Keratinocyte (primary cell): ENCODE measurements around the gene GLIPR1L1. TPM values are rescaled to one million over a fixed set of nuclear protein-coding genes. Genes with fewer than 3 reads are reported as not detected.

ENCODE experiments used
- DNase-seq: peaks from one replicate; pipeline ENCODE4 v3.0.0-alpha.2; 2011; ENCODE audit warnings: low read depth, missing footprints, low spot score
- FAIRE-seq: peaks from 2 replicates; lab custom pipeline; 2011; peaks lifted over from hg19 to GRCh38; lab: Jason Lieb, UNC
- H2AFZ ChIP-seq: 2 replicates; pipeline ENCODE4 v1.6.0; 2012; ENCODE audit warnings: low read length, control low read depth, inconsistent platforms; ENCODE audit not compliant: control insufficient read depth
- H3K27ac ChIP-seq: 2 replicates; pipeline ENCODE4 v1.5.1; 2011; ENCODE audit warnings: low read length; ENCODE audit not compliant: control insufficient read depth, insufficient read depth
- H3K27me3 ChIP-seq: 3 replicates; pipeline ENCODE4 v1.6.0; 2011; ENCODE audit warnings: low read length; ENCODE audit not compliant: control insufficient read depth, insufficient read depth; ENCODE audit errors: extremely low read depth
- H3K36me3 ChIP-seq, 2 experiments: 2 replicates in 1 of 2; 3 replicates in 1 of 2; pipeline ENCODE4 v1.5.1; 2011; ENCODE audit warnings: low read length in 2 of 2, mild to moderate bottlenecking in 1 of 2; ENCODE audit not compliant: control insufficient read depth in 2 of 2, insufficient read depth in 2 of 2; ENCODE audit errors: extremely low read depth in 1 of 2
- H3K4me1 ChIP-seq: 3 replicates; pipeline ENCODE4 v1.5.1; 2011; ENCODE audit warnings: low read length; ENCODE audit not compliant: control insufficient read depth, insufficient read depth; ENCODE audit errors: extremely low read depth
- H3K4me2 ChIP-seq: 3 replicates; pipeline ENCODE4 v1.6.0; 2011; ENCODE audit warnings: low read depth, low read length; ENCODE audit not compliant: control insufficient read depth, insufficient read depth; ENCODE audit errors: extremely low read depth
- H3K4me3 ChIP-seq, 3 experiments: fragments of 200-600 bp in 1 of 3; sonication (generic) in 1 of 3; 2 replicates in 2 of 3; 3 replicates in 1 of 3; pipeline ENCODE4 v1.5.1; 2011 to 2016; ENCODE audit warnings: low read length in 3 of 3, mild to moderate bottlenecking in 3 of 3, control low read depth in 2 of 3, inconsistent platforms in 1 of 3, low read depth in 1 of 3, mixed read lengths in 1 of 3, mixed run types in 1 of 3, moderate library complexity in 1 of 3; ENCODE audit not compliant: control insufficient read depth in 2 of 3, insufficient read depth in 2 of 3; ENCODE audit errors: extremely low read depth in 1 of 3
- H3K79me2 ChIP-seq: 2 replicates; pipeline ENCODE4 v1.6.0; 2012; ENCODE audit warnings: low read length; ENCODE audit not compliant: control insufficient read depth, insufficient read depth
- H3K9ac ChIP-seq: 3 replicates; pipeline ENCODE4 v1.6.0; 2011; ENCODE audit warnings: low read length; ENCODE audit not compliant: control insufficient read depth, insufficient read depth; ENCODE audit errors: extremely low read depth
- H3K9me1 ChIP-seq: 3 replicates; pipeline ENCODE4 v1.6.0; 2011; ENCODE audit warnings: low read length; ENCODE audit not compliant: control insufficient read depth, insufficient read depth; ENCODE audit errors: extremely low read depth
- H3K9me3 ChIP-seq: 2 replicates; pipeline ENCODE4 v1.5.1; 2012; ENCODE audit warnings: low read depth, low read length; ENCODE audit not compliant: control insufficient read depth
- H4K20me1 ChIP-seq: 3 replicates; pipeline ENCODE4 v1.6.0; 2011; ENCODE audit warnings: low read length; ENCODE audit not compliant: control insufficient read depth, insufficient read depth; ENCODE audit errors: extremely low read depth
- CTCF ChIP-seq, 3 experiments: IDR thresholded peaks in 1 of 3; conservative IDR thresholded peaks in 1 of 3; optimal IDR thresholded peaks in 1 of 3; 2 replicates in 2 of 3; 3 replicates in 1 of 3; pipeline versions ENCODE3 to v1.5.1; 2011; ENCODE audit warnings: low read length in 3 of 3, mild to moderate bottlenecking in 3 of 3, moderate library complexity in 2 of 3, control low read depth in 1 of 3, inconsistent platforms in 1 of 3; ENCODE audit not compliant: insufficient read depth in 2 of 3; ENCODE audit errors: extremely low read depth in 1 of 3
- EZH2 ChIP-seq: IDR thresholded peaks from one replicate; pipeline ENCODE4 v1.6.1; 2012; ENCODE audit warnings: inconsistent platforms, mild to moderate bottlenecking, low read length, moderate library complexity
- dilution Hi-C: fragments of 300-500 bp; cut with MboI; formaldehyde crosslinking; loops from one replicate; pipeline ENCODE4 v1.7.0; 2020; ENCODE audit warnings: low sequenced_read_pairs; ENCODE audit not compliant: extremely low pct_ligation_motif_present
- polyA plus RNA-seq, 5 experiments: library from polyadenylated mRNA; depleted of rRNA in 3 of 5; stranded (reverse) in 3 of 5; stranded (forward) in 1 of 5; unstranded in 1 of 5; fragments of >200 nt; gene quantifications; 1 replicate in 1 of 5; 2 replicates in 3 of 5; 3 replicates in 1 of 5; pipeline versions ENCODE4 v1.2.1 to v1.2.3, GENCODE V29; 2011 to 2012; ENCODE audit warnings: missing spikeins in 2 of 5, low read depth in 1 of 5, low replicate concordance in 1 of 5

The GLIPR1L1 gene
- polyA plus RNA-seq, 1 donor (not counting 4 experiments of a cell fraction or from before 2014, with no cell fraction given) = not detected

GRCh38 chr12:75323663-75324062, 10.8 kb upstream of the GLIPR1L1 start:
- Histone ChIP-seq H3K4me3 (no peak overlapping the region), H3K27me3 (no peaks in the 10 kb centered on the region), H3K9me3 (no peaks in the 10 kb centered on the region), H3K4me2 (no peak overlapping the region), H3K4me1 (no peaks in the 10 kb centered on the region), H2AFZ (no peak overlapping the region), H3K9ac (no peak overlapping the region), H4K20me1 (no peaks in the 10 kb centered on the region), H3K79me2 (no peaks in the 10 kb centered on the region), H3K36me3 (no peaks in the 10 kb centered on the region), H3K27ac (no peak overlapping the region), H3K9me1 (no peaks in the 10 kb centered on the region)
- dilution Hi-C loops = no loop called here
- DNase-seq (no peak), FAIRE-seq (no peak)
- TF ChIP-seq CTCF (optimal IDR thresholded peaks at IDR 0.05 in 1 of 3, IDR thresholded peaks at IDR 0.05 in 1 of 3, conservative IDR thresholded peaks at IDR 0.05 in 1 of 3; ENCODE audit: extremely low read depth in 1 of 3, insufficient read depth in 2 of 3, low read length in 3 of 3) (no peak), EZH2 (no peak)

- no peak overlapping the region for H3K9ac ChIP-seq
- H3K9me3 ChIP-seq = no peaks in the 10 kb centered on the region
- no peak overlapping the region for H3K4me3 ChIP-seq
- H3K9me1 ChIP-seq = no peaks in the 10 kb centered on the region
- peaks cover 4% of the 10 kb centered on the region for H3K4me1 ChIP-seq
- no peak overlapping the region for H3K27ac ChIP-seq
- H3K79me2 ChIP-seq = no peaks in the 10 kb centered on the region
- H4K20me1 ChIP-seq = no peaks in the 10 kb centered on the region
- no peak overlapping the region for H2AFZ ChIP-seq
- no peaks in the 10 kb centered on the region for H3K36me3 ChIP-seq
- TF ChIP-seq CTCF (optimal IDR thresholded peaks at IDR 0.05 in 1 of 3, IDR thresholded peaks at IDR 0.05 in 1 of 3, conservative IDR thresholded peaks at IDR 0.05 in 1 of 3; ENCODE audit: extremely low read depth in 1 of 3, insufficient read depth in 2 of 3, low read length in 3 of 3) (no peak), EZH2 (no peak)
- no peaks in the 10 kb centered on the region for H3K27me3 ChIP-seq
- H3K4me2 ChIP-seq = no peak overlapping the region
- DNase-seq (no peak), FAIRE-seq (no peak)
- dilution Hi-C loops = no loop called here
Observed at GRCh38 chr12:75327642-75328041, 6.8 kb upstream of the GLIPR1L1 start.
